ENCODE results near the gene KIF18A.

Gene KIF18A

GRCh38 chr11:27995083-27995482, 112.9 kb downstream of the KIF18A start:
- Histone ChIP-seq H2AFZ (ENCODE audit: low read length) (no peak overlapping the region), H3K4me2 (ENCODE audit: low read depth, low read length) (no peak overlapping the region), H3K9me2 (replicated peaks; ENCODE audit: insufficient read depth, low read length) (no peaks in the 10 kb centered on the region), H3K27me3 (replicated peaks; ENCODE audit: insufficient read depth, low read length) (no peaks in the 10 kb centered on the region), H3K27ac (ENCODE audit: low read length) (no peak overlapping the region), H3K79me2 (ENCODE audit: low read length) (no peaks in the 10 kb centered on the region), H3K4me3 (ENCODE audit: low read length) (no peak overlapping the region), H3K36me3 (replicated peaks; ENCODE audit: insufficient read depth, low read length) (no peaks in the 10 kb centered on the region), H3K9me3 (replicated peaks; ENCODE audit: insufficient read depth, low read length) (no peaks in the 10 kb centered on the region), H3K4me1 (ENCODE audit: low read length) (0 out of 2 replicates have a peak, but pooled peaks cover 2% of the 10 kb centered on the region), H3K9ac (ENCODE audit: low read length) (no peak overlapping the region), H3F3A (ENCODE audit: insufficient read depth, low read length) (no peaks in the 10 kb centered on the region), H4K20me1 (ENCODE audit: insufficient read depth, low read length) (no peaks in the 10 kb centered on the region)
- TF ChIP-seq EZH2phosphoT487 (IDR thresholded peaks at IDR 0.05; ENCODE audit: low read length) (no peak), CTCF (IDR thresholded peaks at IDR 0.05; ENCODE audit: low read length) (no peak), EZH2 (optimal IDR thresholded peaks at IDR 0.05; ENCODE audit: low read depth, low read length) (no peak)
- no peak for DNase-seq

- TF ChIP-seq EZH2phosphoT487 (IDR thresholded peaks at IDR 0.05; ENCODE audit: low read length) (no peak), EZH2 (optimal IDR thresholded peaks at IDR 0.05; ENCODE audit: low read depth, low read length) (no peak), CTCF (IDR thresholded peaks at IDR 0.05; ENCODE audit: low read length) (no peak)
- no peaks in the 10 kb centered on the region for H3K9me3 ChIP-seq (replicated peaks; ENCODE audit: insufficient read depth, low read length)
- no peaks in the 10 kb centered on the region for H3K27me3 ChIP-seq (replicated peaks; ENCODE audit: insufficient read depth, low read length)
- H3F3A ChIP-seq (ENCODE audit: insufficient read depth, low read length): no peaks in the 10 kb centered on the region
- DNase-seq: no peak
- H3K4me3 ChIP-seq (ENCODE audit: low read length): no peak overlapping the region
- no peaks in the 10 kb centered on the region for H3K79me2 ChIP-seq (ENCODE audit: low read length)
- no peaks in the 10 kb centered on the region for H3K9me2 ChIP-seq (replicated peaks; ENCODE audit: insufficient read depth, low read length)
- H3K4me2 ChIP-seq (ENCODE audit: low read depth, low read length): no peak overlapping the region
- no peak overlapping the region for H2AFZ ChIP-seq (ENCODE audit: low read length)
- H3K36me3 ChIP-seq (replicated peaks; ENCODE audit: insufficient read depth, low read length): no peaks in the 10 kb centered on the region
- peaks cover 17% of the 10 kb centered on the region for H3K4me1 ChIP-seq (ENCODE audit: low read length)
- no peak overlapping the region for H3K27ac ChIP-seq (ENCODE audit: low read length)
- H4K20me1 ChIP-seq (ENCODE audit: insufficient read depth, low read length): no peaks in the 10 kb centered on the region
- H3K9ac ChIP-seq (ENCODE audit: low read length): no peak overlapping the region
Observed at GRCh38 chr11:27991736-27992135, 116.2 kb downstream of the KIF18A start.

- no peaks in the 10 kb centered on the region for H3K4me1 ChIP-seq (ENCODE audit: low read length)
- H3F3A ChIP-seq (ENCODE audit: insufficient read depth, low read length): no peaks in the 10 kb centered on the region
- no peaks in the 10 kb centered on the region for H4K20me1 ChIP-seq (ENCODE audit: insufficient read depth, low read length)
- no peak overlapping the region for H3K27ac ChIP-seq (ENCODE audit: low read length)
- no peaks in the 10 kb centered on the region for H3K27me3 ChIP-seq (replicated peaks; ENCODE audit: insufficient read depth, low read length)
- no peaks in the 10 kb centered on the region for H3K79me2 ChIP-seq (ENCODE audit: low read length)
- H3K4me3 ChIP-seq (ENCODE audit: low read length): no peak overlapping the region
- no peak for DNase-seq
- no peak overlapping the region for H3K4me2 ChIP-seq (ENCODE audit: low read depth, low read length)
- H3K36me3 ChIP-seq (replicated peaks; ENCODE audit: insufficient read depth, low read length): no peaks in the 10 kb centered on the region
- no peaks in the 10 kb centered on the region for H3K9me2 ChIP-seq (replicated peaks; ENCODE audit: insufficient read depth, low read length)
- no peak overlapping the region for H3K9ac ChIP-seq (ENCODE audit: low read length)
- H2AFZ ChIP-seq (ENCODE audit: low read length): no peak overlapping the region
- TF ChIP-seq EZH2phosphoT487 (IDR thresholded peaks at IDR 0.05; ENCODE audit: low read length) (no peak), CTCF (IDR thresholded peaks at IDR 0.05; ENCODE audit: low read length) (no peak), EZH2 (optimal IDR thresholded peaks at IDR 0.05; ENCODE audit: low read depth, low read length) (no peak)
- no peaks in the 10 kb centered on the region for H3K9me3 ChIP-seq (replicated peaks; ENCODE audit: insufficient read depth, low read length)
Observed at GRCh38 chr11:27977527-27977926, 130.4 kb downstream of the KIF18A start.

All from MM.1S (cell line).